GM19238 (cell line): ENCODE measurements around the gene ARRDC2.

Experiments used
- DNase-seq: peaks from one replicate; pipeline ENCODE4 v3.0.0; 2011; ENCODE audit warnings: low spot score; ENCODE audit not compliant: insufficient read length

Gene ARRDC2

DNA sequence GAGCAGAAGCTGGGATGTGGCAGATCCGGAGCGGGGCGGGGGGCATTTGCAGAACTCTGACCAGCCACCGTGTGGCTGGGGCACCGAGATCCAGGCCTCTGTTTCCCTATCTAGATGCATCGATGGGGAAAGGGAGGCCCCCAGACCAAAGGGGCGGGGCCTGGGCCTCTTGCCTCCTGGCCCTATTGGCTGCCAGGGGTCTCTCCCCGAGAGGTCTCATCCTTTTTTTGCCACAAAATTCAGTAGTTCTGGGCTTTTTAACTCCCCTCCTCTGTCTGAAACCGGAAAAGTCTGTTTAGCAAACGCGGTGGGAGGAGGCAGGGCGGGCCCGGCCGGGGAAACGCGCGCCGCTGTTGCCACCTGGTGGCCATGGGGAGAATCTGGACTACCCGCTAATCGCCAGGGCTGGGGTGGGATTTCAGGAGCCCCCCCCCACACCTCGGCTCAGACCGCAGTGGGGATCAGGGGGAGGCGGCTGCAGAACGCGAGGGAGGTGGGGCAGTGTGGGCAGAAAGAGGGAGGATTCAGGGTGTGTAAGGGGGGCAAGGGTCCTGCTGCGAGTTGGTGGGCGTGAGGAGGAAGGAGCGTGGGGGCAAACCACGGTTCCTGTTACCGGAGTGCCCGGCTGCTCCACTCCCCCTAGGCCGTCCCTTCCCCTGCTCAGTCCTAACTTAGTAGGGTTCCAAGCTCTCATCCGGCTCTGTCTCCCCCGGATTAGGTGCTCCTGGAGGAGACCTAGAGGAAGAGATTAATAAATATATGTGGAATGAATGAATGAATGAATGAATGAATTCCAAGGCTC is 50.4 kb downstream of the ARRDC2 start:
- peak; percentile 85 for DNase-seq

DNA sequence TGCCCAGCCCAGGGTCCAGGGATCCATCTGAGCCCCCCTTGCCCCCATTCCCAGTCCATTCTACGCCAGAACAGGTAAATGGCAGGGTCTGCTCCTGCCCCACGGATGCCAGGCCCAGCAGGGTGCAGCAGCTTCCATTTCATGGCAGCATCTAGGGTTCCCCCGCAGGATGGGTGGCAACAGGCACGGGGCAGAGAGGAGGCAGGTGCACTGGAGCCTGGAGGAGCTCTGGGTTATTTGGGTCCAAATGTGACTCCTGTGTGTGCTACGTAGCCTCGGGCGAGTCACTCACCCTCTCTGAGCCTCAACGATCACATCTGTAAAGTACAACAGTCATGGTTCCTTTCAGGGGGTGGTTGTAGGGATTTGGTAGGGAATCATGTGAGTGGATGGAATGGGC is 51.3 kb downstream of the ARRDC2 start:
- no peak for DNase-seq

- no peak for DNase-seq
Measured at GRCh38 chr19:18059902-18060301, 51.9 kb downstream of the ARRDC2 start.

GRCh38 chr19:18060472-18060871 is 52.5 kb downstream of the ARRDC2 start:
- DNase-seq: no peak

- DNase-seq: no peak
Measured at GRCh38 chr19:18062028-18062427, 54.1 kb downstream of the ARRDC2 start.

- DNase-seq: no peak
Measured at GRCh38 chr19:18063463-18063862, 55.5 kb downstream of the ARRDC2 start.
